GM12878 (cell line): ENCODE measurements around the gene TSPAN5. TPM values are rescaled to one million over a fixed set of nuclear protein-coding genes. Genes with fewer than 3 reads are reported as not detected.
"Not testable (repeated sequence)": the region's sequence is repeated elsewhere in the genome, so short reads cannot be mapped to it uniquely, and the experiment has no call there.

ENCODE experiments used
- ATAC-seq: fragments of 200-7000 bp; cut with Tn5 transposase; 3 replicates; pipeline ENCODE4 v1.9.1; 2020; ENCODE audit warnings: mild to moderate bottlenecking, moderate library complexity
- BruUV-seq: library from RNA; stranded (reverse); fragments of 400-500 nt; replicated peaks from 2 replicates; lab custom pipeline; 2021; lab: Mats Ljungman, UMichigan
- CTCF ChIA-PET: fragments of 300-600 bp; sonication (Branson Sonifier 250); formaldehyde crosslinking; extraction: SDS; loops from one replicate; lab custom pipeline; 2021; ENCODE audit warnings: inconsistent platforms; lab: Yijun Ruan, JAX
- POLR2A ChIA-PET: fragments of 350-600 bp; formaldehyde crosslinking; extraction: SDS; loops from one replicate; lab custom pipeline; 2021; ENCODE audit warnings: inconsistent platforms; lab: Charles Lee
- RAD21 ChIA-PET: fragments of 300-600 bp; sonication (Branson Sonifier 250); formaldehyde crosslinking; loops from one replicate; lab custom pipeline; 2023; ENCODE audit warnings: antibody characterized with exemption; ENCODE audit not compliant: unreplicated experiment; lab: Charles Lee
- SMC1A ChIA-PET: fragments of 300-600 bp; sonication (Branson Sonifier 250); formaldehyde crosslinking; loops from one replicate; lab custom pipeline; 2023; ENCODE audit not compliant: unreplicated experiment, uncharacterized antibody; lab: Charles Lee
- DNase-seq: peaks from one replicate; pipeline ENCODE4 v3.0.0-alpha.2; 2011; ENCODE audit warnings: low read depth, low spot score
- FAIRE-seq: peaks from 3 replicates; lab custom pipeline; 2011; peaks lifted over from hg19 to GRCh38; lab: Jason Lieb, UNC
- H2AFZ ChIP-seq: 2 replicates; pipeline ENCODE4 v1.6.0; 2011; ENCODE audit warnings: low read depth, low read length, control low read depth; ENCODE audit not compliant: control insufficient read depth
- H3K27ac ChIP-seq: 2 replicates; pipeline ENCODE4 v1.5.1; 2011; ENCODE audit warnings: control low read depth; ENCODE audit not compliant: control insufficient read depth, insufficient read depth
- H3K27me3 ChIP-seq, 2 experiments: replicated peaks in 1 of 2; 2 replicates each; pipeline versions ENCODE4 v1.6.0 to v1.6.1; 2011; ENCODE audit warnings: low read length in 1 of 2; ENCODE audit not compliant: control insufficient read depth in 2 of 2, insufficient read depth in 2 of 2
- H3K36me3 ChIP-seq, 2 experiments: 2 replicates each; pipeline ENCODE4 v1.5.1; 2011; ENCODE audit warnings: low read length in 1 of 2; ENCODE audit not compliant: control insufficient read depth in 2 of 2, insufficient read depth in 2 of 2
- H3K4me1 ChIP-seq: 2 replicates; pipeline ENCODE4 v1.6.1; 2011; ENCODE audit warnings: mild to moderate bottlenecking, low read length, moderate library complexity, mixed read lengths; ENCODE audit not compliant: control insufficient read depth, insufficient read depth
- H3K4me2 ChIP-seq: 2 replicates; pipeline ENCODE4 v1.6.0; 2011; ENCODE audit warnings: control low read depth; ENCODE audit not compliant: control insufficient read depth, insufficient read depth
- H3K4me3 ChIP-seq: fragments of 200-600 bp; sonication (generic); 2 replicates; pipeline ENCODE4 v1.5.1; 2016
- H3K79me2 ChIP-seq: 2 replicates; pipeline ENCODE4 v1.6.0; 2011; ENCODE audit warnings: low read length; ENCODE audit not compliant: control insufficient read depth, insufficient read depth
- H3K9ac ChIP-seq: 2 replicates; pipeline ENCODE4 v1.8.0; 2011; ENCODE audit warnings: low read length, control low read depth, mixed read lengths; ENCODE audit not compliant: control insufficient read depth, insufficient read depth
- H3K9me3 ChIP-seq: replicated peaks from 3 replicates; pipeline ENCODE4 v1.5.1; 2011; ENCODE audit warnings: mild to moderate bottlenecking, low read length; ENCODE audit not compliant: control insufficient read depth, insufficient read depth
- H4K20me1 ChIP-seq: 2 replicates; pipeline ENCODE4 v1.6.0; 2011; ENCODE audit not compliant: control insufficient read depth, insufficient read depth
- CEBPB ChIP-seq, 2 experiments: fragments of 150-350 bp in 1 of 2; IDR thresholded peaks; 2 replicates each; pipeline ENCODE4 v1.6.1; 2012 to 2014; ENCODE audit warnings: low read depth in 2 of 2, low read length in 2 of 2, borderline replicate concordance in 1 of 2, inconsistent platforms in 1 of 2
- CREM ChIP-seq: IDR thresholded peaks from 2 replicates; pipeline ENCODE4 v1.6.1; 2014; ENCODE audit warnings: antibody characterized with exemption, low read depth
- EED ChIP-seq: sonication (generic); IDR thresholded peaks from 2 replicates; pipeline ENCODE4 v1.6.1; 2016; ENCODE audit warnings: antibody characterized with exemption, low read depth
- EZH2 ChIP-seq: IDR thresholded peaks from 2 replicates; pipeline ENCODE4 v1.6.1; 2012; ENCODE audit warnings: low read depth, mild to moderate bottlenecking, control low read depth, inconsistent platforms, low read length, borderline replicate concordance; ENCODE audit not compliant: control insufficient read depth
- KAT2A ChIP-seq: conservative IDR thresholded peaks from 2 replicates; pipeline ENCODE4 v1.6.1; 2011; ENCODE audit warnings: low read depth, low read length; ENCODE audit not compliant: control insufficient read depth
- MEF2A ChIP-seq: IDR thresholded peaks from 2 replicates; pipeline ENCODE4 v1.6.1; 2011; ENCODE audit warnings: low read depth, mild to moderate bottlenecking, low read length, moderate library complexity; ENCODE audit not compliant: insufficient read depth
- MEF2B ChIP-seq: fragments of 450-650 bp; IDR thresholded peaks from 2 replicates; pipeline ENCODE4 v1.6.1; 2018; ENCODE audit warnings: mild to moderate bottlenecking, moderate library complexity; ENCODE audit not compliant: partially characterized antibody, poor library complexity, severe bottlenecking
- NFIC ChIP-seq: IDR thresholded peaks from 2 replicates; pipeline ENCODE4 v1.6.1; 2012; ENCODE audit warnings: low read depth, mild to moderate bottlenecking, inconsistent platforms, low read length, moderate library complexity
- NRF1 ChIP-seq: conservative IDR thresholded peaks from 2 replicates; pipeline ENCODE4 v1.6.1; 2011; ENCODE audit warnings: mild to moderate bottlenecking, low read depth, low read length, improper control_type of control experiment
- SP1 ChIP-seq: IDR thresholded peaks from one replicate; pipeline ENCODE4 v1.6.1; 2011; ENCODE audit warnings: low read depth, low read length
- YY1 ChIP-seq: IDR thresholded peaks from 2 replicates; pipeline ENCODE4 v1.6.1; 2011; ENCODE audit warnings: low read depth, mild to moderate bottlenecking, low read length
- WGBS: methylation state at CpG from one replicate; pipeline ENCODE4 v1.1.6; 2016; ENCODE audit warnings: low lambda C conversion rate; ENCODE audit not compliant: insufficient replicate concordance, insufficient coverage; ENCODE audit errors: missing lambda C conversion rate; 5-methylcytosine and 5-hydroxymethylcytosine counted together
- in situ Hi-C: fragments of 300-500 bp; cut with MboI; formaldehyde crosslinking; loops from 9 replicates; pipeline ENCODE4 v1.14.3; 2018; ENCODE audit warnings: mixed read lengths
- intact Hi-C: fragments of 100-400 bp; cut with micrococcal nuclease; formaldehyde crosslinking; loops from one replicate; pipeline ENCODE4 v1.14.2; 2022; ENCODE audit not compliant: unreplicated experiment
- polyA plus RNA-seq, 11 experiments: library from polyadenylated mRNA; depleted of rRNA in 4 of 11; unstranded in 6 of 11; stranded (reverse) in 5 of 11; fragments of >200 nt; fragmentation: Nextera tagmentation in 4 of 11; fragmentation: Illumina TruSeq in 1 of 11; extraction: Ambion mirVana in 4 of 11; extraction: Trizol in 1 of 11; gene quantifications; 1 replicate in 1 of 11; 2 replicates in 10 of 11; pipeline versions ENCODE4 v1.2.1 to v1.2.3, GENCODE V29; 2011 to 2016; ENCODE audit warnings: inconsistent platforms in 2 of 11, missing spikeins in 2 of 11, low read depth in 1 of 11
- total RNA-seq, 4 experiments: library from RNA; depleted of rRNA in 3 of 4; stranded (reverse); fragments of >200 nt in 3 of 4; fragmentation: Illumina TruSeq in 1 of 4; extraction: Trizol in 1 of 4; gene quantifications; 2 replicates each; pipeline versions ENCODE4 v1.2.1 to v1.2.3, GENCODE V29; 2013 to 2021
- TF ChIP-seq, protein P1 (sequence below): IDR thresholded peaks from 2 replicates; pipeline ENCODE4 v1.6.1; 2011; ENCODE audit warnings: mild to moderate bottlenecking, low read depth, low read length, moderate library complexity; ENCODE audit not compliant: insufficient replicate concordance

The TSPAN5 gene
- total and polyA plus RNA-seq, 10 of the 15 experiments (the other 5 are each of a cell fraction or from before 2014, with no cell fraction given) = 0.09 to 8.2 (median 0.27) TPM

- no peak overlapping the region for H3K27ac ChIP-seq
- H3K36me3 ChIP-seq = no peaks in the 10 kb centered on the region
- SMC1A ChIA-PET = interaction anchor here (1.1 kb wide), 2 partner anchors 14 to 23 kb away, joined by 3 to 4 read pairs; no protein-coding TSS in a partner anchor
- H4K20me1 ChIP-seq = no peaks in the 10 kb centered on the region
- no peaks in the 10 kb centered on the region for H3K4me1 ChIP-seq
- FAIRE-seq (no peak), DNase-seq (no peak), ATAC-seq (no peak)
- no peak overlapping the region for H2AFZ ChIP-seq
- H3K9me3 ChIP-seq = no peaks in the 10 kb centered on the region
- POLR2A ChIA-PET = no interaction called here
- RAD21 ChIA-PET = no interaction called here
- 56% methylated on average over 11 of the region's 11 CpGs for WGBS
- CTCF ChIA-PET = no interaction called here
- TF ChIP-seq SP1 (no peak), CEBPB (IDR thresholded peaks at IDR 0.05; ENCODE audit: borderline replicate concordance in 1 of 2, low read depth in 2 of 2, low read length in 2 of 2) (no peak), EZH2 (no peak), EED (no peak), NFIC (no peak), KAT2A (no peak), YY1 (no peak), MEF2A (no peak), NRF1 (no peak), CREM (no peak), MEF2B (no peak)
- TF ChIP-seq, protein P1, sequence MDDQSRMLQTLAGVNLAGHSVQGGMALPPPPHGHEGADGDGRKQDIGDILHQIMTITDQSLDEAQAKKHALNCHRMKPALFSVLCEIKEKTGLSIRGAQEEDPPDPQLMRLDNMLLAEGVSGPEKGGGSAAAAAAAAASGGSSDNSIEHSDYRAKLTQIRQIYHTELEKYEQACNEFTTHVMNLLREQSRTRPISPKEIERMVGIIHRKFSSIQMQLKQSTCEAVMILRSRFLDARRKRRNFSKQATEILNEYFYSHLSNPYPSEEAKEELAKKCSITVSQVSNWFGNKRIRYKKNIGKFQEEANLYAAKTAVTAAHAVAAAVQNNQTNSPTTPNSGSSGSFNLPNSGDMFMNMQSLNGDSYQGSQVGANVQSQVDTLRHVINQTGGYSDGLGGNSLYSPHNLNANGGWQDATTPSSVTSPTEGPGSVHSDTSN = no peak
- H3K4me3 ChIP-seq = no peak overlapping the region
- H3K9ac ChIP-seq = no peak overlapping the region
- H3K27me3 ChIP-seq = no peaks in the 10 kb centered on the region; a peak in 1 of 4 replicates
- no peak overlapping the region for H3K4me2 ChIP-seq
- intact Hi-C loops (no loop called here), in situ Hi-C loops (no loop called here)
- H3K79me2 ChIP-seq = no peaks in the 10 kb centered on the region
- no TSS peak for BruUV-seq
These were observed 121.8 kb downstream of the TSPAN5 start for GRCh38 chr4:98536631-98537030.

DNA sequence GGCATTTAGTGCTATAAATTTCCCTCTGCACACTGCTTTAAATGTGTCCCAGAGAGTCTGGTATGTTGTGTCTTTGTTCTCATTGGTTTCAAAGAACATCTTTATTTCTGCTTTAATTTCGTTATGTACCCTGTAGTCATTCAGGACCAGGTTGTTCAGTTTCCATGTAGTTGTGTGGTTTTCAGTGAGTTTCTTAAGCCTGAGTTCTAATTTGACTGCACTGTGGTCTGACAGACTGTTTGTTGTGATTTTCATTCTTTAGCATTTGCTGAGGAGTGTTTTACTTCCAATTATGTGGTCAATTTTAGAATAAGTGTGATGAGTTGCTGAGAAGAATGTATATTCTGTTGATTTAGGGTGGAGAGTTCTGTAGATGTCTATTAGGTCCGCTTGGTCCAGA, 124.3 kb downstream of the TSPAN5 start:
- BruUV-seq, intact Hi-C loops, H3K4me3 ChIP-seq, in situ Hi-C loops, H3K27ac ChIP-seq, H3K4me1 ChIP-seq, H3K9ac ChIP-seq, H3K4me2 ChIP-seq, CTCF ChIA-PET, H3K27me3 ChIP-seq, FAIRE-seq, H3K36me3 ChIP-seq, DNase-seq, H4K20me1 ChIP-seq, H2AFZ ChIP-seq, H3K9me3 ChIP-seq, RAD21 ChIA-PET, ATAC-seq, SMC1A ChIA-PET, H3K79me2 ChIP-seq: not testable (repeated sequence)
- POLR2A ChIA-PET = interaction anchor here (0.7 kb wide), 1 partner anchor 22 kb away, joined by 6 read pairs; no protein-coding TSS in a partner anchor
- WGBS = 46% methylated on average over 2 of the region's 2 CpGs
